NCI-H774 (cell line): ENCODE results near the gene RAB14.

Experiments used
- DNase-seq: peaks from one replicate; lab custom pipeline; 2025; lab: John Stamatoyannopoulos, UW

Gene RAB14

DNA sequence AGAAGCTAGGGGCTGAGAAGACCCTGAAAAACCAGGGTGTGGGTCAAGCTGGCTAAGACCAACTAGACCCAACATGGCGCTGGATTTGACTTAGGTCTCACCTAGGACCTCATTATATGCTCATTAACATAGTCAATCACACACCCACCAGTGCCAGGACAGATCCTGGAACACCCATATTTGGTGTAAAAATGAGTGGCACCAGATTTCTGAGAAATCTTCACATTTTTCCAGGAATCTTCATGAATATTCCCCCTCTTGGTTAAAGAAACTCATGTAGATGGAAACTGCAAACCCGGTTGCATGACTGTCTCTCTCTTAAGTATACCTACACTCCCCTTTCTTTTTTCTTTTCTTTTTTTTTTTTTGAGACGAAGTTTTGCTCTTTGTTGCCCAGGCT, 17.9 kb upstream of the RAB14 start:
- no peak for DNase-seq

DNA sequence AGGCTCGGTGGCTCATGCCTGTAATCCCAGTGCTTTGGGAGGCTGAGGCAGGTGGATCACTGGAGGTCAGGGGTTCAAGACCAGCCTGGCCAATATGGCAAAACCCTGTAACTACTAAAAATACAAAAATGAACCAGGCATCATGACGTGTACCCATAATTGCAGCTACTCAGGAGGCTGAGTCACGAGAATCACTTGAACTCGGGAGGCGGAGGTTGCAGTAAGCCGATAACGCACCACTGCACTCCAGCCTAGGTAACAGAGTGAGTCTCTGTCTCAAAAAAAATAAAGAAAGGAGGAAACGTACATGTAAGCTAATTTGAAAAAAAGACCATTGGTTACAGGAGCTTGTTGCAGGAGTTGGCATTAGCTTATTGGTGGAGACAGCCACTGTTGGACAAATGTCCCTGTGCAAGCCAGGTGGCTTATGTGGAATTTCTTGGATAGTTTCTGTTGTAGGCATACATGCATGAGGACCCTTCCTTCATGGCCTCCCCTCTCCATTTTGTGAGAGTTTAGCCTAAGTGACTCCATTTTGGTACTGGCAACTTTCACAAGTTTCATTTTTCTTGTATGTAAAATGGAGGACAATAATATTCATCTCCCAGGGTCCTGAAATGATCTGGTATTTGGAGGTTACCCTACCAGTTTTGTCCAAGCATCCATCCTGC, 16.8 kb upstream of the RAB14 start:
- DNase-seq, result no peak

DNA sequence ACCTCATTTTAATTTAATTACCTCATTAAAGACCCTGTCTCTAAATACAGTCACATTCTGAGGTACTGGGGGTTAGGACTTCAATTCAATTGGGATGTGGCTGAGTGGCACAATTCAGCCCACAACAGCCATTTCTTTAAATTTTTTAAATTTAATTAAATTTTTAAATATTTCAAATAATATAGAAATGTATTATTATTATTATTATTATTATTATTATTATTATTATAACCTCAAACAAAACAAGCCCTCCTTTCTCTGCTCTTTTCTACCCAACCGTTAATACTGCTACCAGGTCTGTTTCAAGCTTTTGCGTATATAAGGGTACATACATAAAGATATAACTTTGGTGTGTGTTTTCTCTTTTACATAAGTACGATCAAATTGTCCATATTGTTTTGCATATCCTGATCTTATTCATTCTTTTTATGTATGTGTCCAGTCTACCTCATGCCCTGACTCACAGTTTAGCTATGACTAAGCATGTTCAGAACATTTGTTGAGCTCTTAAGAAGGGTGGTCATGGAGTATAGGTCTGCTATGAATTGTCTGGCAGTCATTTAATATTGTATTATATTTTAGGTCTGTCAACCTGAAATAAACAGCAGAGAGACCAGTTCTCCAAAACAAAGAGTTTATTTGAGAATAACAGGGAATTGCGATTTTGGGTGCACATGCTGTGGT, 16.1 kb upstream of the RAB14 start:
- DNase-seq, result no peak

DNA sequence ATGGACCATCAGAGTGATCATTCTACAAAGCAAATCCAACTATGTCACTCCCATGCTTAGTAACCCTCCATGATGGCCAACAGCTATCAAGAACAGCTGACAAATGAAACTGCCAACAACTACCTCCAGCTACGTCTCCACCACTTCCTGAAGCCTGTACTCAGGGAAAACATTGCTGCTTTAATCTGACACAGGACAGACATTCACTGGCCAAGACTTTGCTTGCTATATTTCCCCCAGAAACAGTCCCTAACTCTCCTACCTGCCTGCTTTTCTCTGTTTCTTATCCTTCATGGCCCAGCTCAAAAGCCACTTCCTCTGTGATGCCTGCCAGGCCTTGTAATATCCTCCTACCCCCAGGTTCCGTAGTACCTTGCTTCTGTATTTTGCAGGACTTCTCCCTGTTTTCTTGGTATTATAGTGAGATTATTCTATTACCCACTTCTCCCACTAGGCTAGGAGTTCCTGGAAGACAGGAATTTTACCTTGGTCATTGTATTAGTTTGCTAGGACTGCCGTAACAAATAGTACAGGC, 14.7 kb upstream of the RAB14 start:
- no peak for DNase-seq

DNA sequence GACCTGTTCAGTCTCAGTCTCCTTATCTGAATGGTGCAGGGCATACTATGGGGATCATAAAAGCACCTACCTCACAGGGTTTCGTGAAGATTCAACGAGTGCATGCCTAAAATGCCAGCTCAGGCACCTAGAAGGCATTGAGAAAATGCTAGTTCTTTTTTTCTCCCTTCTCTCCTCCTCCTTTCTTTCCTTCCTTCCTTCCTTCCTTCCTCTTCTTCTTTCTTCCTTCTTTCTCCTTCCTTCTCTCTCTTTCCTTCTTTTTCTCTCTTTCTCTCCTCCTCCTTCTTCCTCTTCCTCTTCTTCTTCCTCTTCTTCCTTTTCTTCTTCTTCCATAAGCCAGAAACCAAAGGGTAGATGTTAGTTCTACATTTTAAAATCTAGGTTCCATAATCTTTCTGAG, 12.3 kb upstream of the RAB14 start:
- no peak for DNase-seq

DNA sequence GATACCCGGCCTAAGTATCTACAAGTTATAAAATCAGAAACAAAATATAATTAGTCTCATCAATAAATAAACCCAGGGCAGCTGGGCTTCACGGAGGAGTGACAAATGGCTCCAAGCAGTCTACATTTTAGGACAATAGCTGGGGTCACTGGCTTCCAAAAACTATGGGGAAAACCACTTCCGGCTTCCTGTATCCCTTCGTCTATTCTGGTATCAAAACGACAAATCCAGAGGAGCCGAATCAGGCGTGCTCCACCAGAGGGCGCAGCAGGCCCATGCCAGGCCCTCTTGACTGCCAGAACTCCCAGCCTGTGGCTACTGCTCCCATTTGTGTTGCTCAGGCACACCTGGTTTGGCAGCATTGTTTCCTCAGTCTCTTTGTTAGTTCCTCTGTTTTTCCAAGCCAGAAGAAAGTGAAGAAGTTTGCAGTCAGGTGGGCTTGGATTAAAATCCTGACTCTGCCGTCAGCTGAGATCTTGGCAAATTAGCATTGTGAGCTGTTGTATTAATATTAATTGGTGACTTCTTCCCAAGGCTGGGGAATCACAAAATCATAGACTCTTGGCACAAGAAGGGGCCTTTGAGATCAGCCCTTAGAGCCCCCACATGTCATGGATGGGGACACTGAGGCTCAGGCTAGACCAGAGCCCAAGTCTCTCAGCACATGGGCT, 11.6 kb upstream of the RAB14 start:
- peak; percentile 93 for DNase-seq

DNA sequence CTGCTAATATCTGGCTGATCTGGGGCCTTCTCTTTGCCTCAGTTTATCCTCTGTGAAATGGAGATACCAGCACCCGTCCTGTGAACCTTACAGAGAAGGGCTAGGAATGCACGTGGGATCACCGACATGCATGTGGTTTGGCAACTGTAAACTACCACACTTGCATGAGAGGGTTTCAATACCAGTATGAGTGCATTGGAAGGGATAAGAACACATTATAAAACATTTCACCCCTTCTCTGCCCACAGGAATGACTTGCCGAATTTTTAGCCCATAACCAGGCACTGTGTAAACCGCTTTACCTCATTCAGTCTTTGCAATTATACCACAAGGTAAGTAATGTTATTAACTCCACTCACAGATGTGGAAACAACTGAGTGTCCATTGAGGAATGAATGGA, 8.9 kb upstream of the RAB14 start:
- DNase-seq, result no peak

DNA sequence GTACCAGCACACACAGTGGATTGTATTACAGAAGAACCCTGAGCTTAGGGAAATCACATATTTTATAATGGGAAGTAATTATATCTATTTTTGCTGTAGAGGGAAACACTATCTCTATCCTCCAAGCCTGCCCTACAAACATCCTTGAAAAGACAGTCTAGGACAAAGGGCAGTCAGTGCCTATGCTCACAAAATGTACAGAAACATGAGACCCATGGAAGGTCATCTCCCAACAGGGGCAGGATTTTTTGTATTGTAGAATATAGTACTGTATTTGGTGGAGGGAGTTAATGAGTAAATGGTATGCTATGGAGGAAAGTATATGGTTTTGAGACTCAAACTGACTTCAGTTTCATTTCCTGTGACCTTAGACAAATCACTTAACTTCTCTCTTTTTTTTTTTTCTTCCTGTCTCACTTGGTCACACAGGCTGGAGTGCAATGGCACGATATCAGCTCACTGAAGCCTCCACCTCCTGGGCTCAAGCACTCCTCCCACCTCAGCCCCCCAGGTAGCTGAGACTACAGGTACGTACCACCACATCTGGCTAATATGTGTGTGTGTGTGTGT, 5.8 kb upstream of the RAB14 start:
- DNase-seq, result no peak

DNA sequence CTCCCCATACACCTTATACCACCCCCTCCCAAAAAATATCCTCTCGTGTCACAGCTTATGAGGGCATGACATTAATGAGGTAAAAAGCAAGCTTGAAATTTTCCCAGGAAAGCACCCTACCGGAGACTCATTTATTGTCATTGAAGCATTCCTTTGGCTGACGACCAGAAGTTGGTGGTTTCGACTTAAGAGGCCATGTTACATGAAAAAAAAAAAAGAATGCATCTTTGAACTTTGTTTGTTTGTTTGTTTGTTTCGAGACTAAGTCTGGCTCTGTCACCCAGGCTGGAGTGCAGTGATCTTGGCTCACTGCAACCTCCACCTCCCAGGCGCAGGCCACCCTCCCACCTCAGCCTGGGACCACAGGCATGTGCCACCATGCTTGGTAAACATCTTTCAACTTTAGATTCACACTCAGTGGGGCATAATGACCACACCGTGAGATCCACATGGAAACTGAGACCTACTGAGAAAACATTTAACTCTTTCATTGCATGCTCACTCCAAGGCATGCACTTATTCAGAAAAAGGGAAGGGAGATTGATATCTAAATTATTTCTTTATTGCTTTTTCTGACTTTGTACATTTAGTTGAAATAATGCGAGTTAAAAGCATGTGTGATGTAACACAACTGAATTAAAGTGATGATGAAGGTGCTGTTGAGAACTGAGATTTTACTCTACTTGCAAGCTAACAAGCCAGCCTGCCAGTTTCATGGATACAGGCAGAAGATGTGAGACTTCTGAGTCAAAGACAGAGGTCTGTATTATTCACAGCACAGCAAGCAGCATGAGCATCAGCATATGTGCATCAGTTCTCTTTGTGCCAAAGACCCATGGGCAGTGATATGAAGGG, 5.1 kb upstream of the RAB14 start:
- DNase-seq, result no peak

DNA sequence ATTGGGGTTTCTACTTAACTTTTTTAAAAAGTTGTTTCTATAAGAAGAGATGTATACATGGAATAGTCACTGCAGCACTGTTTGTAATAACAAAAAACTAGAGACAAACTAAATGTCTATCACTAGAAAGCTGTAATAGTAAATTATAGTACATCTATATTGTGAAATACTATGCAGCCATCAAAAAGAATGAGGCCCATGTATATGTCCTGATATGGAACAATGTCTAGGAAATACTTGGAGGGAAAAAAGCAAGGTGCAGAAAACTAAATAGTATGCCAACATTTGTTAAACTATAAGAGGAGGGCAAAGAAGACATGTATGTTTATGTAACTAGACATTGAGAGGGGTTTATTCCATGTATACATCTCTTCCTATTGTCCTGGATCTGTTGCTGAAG, 2.9 kb upstream of the RAB14 start:
- no peak for DNase-seq

DNA sequence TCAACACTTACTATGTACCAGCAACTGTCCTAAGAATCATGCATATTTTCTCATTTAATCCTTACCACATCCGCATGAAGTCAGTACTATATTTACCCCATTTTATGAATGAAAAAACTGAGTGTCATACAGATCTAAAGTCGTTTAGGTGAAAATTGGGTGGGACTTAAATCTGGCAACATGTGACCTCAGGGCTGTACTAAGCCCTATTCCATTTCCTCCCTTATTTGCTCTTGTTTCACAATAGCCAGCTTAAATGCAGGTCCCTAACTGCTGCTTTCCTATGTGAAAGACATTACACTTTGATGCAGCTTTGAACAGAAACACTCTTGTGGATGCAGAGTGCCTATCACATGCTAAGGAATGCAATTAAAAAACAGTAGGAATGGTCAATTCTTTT, 2.5 kb upstream of the RAB14 start:
- no peak for DNase-seq

DNA sequence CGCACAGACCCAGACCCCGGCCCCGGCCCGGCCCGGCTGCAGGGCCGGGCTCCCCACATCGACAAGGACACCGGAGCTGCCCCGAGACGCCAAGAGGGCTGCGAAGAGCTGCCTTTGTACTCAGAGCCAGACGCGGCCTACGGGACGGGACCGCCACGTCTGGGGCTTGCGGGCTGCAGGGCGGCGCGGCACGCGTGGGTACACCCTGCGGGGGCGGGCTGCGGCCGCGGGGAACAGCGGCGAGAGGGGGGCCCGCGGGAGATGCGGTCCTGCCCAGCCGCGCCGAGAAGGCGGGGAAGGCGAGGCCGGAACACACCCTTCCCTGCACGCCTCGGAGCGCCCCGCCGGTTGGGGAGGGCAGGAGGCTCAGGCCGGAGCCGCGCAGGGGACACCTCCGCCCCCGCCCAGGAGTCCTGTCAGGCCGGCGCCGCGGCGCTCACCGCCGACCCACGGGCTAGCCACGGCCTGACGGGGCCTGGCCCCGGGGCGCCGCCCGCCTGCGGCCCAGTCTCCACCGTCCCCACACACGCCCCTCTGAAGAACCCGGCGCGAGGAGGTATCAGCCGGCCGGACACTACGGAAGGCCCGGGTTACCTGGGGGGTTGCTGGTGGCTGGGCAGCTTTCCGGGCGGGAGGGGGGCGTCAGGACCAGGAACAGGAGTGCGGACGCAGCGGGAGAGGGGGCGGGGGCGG, 478 bp downstream of the RAB14 start:
- no peak for DNase-seq

DNA sequence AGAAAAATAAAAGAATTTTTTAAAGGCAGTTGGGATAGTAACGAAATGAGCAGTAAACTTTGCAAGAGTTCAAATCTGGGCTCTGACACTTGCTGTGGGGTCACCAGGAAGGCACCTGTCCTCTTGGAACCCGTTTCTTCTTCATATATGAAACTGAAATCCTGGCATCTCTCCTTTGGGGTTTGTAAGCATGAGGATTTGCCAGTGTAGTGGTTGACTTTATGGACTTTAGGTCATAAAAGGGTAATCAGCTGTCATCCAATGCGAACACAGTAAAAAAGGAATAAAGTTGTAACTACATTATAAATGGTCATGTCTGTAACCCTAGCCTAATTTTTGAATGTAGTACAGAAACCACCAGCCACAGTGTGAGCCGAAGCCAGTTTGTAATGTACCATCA, 1.3 kb downstream of the RAB14 start:
- no peak for DNase-seq

DNA sequence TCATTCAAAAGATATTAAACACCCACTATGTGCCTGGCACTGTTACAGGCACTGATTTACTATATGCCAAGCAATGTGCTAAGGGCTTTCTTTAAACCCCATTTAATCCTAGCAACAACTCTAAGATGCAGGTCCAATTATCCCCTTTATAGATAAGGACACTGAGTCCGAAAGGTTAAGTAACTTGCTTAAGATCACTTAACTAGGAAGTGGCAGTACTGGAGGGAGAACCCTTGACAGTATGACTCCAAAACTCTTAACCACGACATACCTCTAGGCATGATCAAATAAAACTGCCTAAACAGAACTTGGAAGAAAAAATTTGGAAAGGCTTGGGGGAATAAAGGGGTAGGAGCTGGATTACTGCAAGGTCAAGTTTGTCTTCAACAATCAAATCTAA, 1.7 kb downstream of the RAB14 start:
- DNase-seq, result no peak

DNA sequence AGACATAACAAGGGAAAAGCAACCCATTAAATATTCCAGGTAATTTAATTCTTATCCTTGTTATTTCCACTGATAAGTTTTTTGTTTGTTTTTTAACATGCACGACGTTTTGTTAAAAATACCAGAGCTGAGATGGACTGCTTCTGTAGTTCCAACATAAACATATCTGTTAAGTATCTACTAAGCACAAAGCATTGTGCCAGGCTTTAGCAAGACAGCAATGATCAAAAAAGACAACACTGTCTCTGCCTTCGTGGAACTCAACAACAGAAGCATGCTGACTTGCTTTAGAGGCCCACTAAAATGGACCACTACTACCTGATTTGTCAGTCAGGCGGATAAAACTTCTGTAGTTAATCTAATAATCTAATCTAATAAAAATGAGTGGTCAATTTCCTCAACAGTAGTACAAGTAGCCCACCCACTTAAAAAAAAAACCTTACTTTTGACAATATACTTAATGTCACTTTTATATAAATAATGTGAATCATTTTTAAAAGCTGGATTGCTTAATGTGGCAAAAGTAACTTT, 3.1 kb downstream of the RAB14 start:
- DNase-seq, result no peak

DNA sequence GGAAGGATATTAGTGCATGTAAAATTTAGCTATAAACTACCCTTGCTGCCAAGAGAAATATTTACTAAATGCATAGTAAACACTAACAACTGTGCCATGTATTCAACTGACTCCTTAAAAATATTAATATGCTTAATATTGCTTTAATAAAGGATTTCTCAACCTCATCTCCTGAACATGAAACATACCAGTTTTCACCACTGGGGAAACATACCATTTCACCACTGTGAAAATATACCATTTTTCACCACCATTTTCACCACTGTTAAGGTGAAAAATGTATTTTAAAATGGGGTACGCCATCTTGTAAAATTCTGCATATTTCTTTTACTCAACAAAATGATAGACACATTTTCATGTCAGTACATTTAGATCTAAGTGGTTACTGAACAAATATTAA, 4.5 kb downstream of the RAB14 start:
- no peak for DNase-seq

DNA sequence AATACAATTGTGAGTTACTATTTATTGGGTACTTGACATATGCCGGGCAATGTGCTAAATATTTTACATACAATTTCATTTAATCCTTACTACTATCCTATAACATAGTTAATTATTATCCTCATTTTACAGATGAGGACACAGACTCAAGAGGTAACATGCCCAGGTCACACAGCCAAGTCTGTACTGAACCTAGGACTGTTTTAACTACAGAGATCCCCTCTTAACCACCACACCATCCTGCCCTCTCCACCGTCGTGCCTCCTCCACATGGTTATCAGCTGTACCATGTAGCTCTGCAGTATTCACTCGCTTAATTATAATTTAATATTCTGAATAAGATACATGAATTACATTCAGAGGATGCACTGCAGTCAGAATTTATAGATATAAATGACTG, 5.3 kb downstream of the RAB14 start:
- no peak for DNase-seq

DNA sequence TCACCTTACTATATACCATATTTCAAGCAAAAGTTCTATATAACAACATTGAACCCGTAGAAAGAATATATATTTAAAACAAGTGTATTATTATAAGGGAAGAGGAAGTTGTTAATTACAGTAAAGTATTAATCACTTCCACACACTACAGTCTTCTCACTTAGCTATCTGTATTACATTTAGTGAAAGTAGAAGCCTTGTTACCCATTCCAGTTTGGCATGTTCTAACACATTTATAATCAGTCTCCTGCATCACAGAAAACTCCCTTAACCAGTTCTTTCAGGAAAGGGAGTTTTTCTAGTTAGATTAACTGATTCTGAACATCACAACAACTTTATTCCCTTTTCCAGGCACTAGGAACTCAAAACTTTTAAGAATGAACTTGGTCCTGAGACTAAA, 6.9 kb downstream of the RAB14 start:
- no peak for DNase-seq

DNA sequence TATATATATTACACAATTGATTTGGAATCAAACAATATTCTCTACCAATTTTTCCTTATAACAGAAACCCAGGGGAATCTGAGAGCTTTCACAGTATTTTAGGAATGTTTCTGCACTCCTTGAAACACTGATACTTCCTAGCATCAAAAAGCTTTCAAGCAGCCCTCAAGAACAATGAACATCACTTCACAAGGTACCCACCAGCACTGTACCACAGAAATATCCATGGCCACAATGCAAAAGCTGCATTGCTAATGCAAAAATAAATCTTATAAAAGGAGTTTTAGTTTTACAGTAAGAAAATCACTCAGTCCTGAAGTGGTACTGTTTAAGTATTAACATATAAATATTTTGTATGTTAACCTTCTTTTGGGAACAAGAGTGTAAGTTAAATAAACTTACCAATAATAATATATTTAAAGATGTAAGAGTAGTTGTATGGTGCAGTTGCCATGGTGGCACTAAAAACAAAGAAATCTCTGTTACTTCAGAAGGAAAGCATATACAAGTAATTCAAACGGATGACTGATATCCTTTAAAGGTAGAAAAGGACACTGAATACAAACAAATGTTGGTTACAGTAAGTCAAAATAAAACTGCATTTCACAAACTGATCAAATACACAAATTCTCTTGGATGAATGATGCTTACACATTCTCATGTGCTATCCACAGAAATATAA, 8.6 kb downstream of the RAB14 start:
- DNase-seq, result no peak

DNA sequence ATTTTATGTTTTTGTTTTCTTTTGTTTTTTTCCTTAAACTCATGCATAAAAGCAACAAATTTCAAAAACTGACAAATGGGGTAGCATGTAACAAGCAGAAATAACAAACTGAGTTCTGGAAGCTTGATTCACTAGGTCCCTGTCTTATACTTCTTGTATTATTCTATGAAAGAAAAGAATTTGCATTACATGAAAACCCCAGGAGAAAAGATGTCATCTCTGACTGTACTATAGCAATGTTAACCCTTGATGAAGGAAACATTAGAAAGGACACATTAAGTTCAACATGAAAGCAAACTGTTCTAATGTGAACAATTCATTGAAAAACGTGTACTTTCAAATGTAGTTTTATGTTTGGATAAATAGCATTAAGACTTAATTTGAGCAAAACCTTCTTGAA, 9.2 kb downstream of the RAB14 start:
- DNase-seq, result no peak

DNA sequence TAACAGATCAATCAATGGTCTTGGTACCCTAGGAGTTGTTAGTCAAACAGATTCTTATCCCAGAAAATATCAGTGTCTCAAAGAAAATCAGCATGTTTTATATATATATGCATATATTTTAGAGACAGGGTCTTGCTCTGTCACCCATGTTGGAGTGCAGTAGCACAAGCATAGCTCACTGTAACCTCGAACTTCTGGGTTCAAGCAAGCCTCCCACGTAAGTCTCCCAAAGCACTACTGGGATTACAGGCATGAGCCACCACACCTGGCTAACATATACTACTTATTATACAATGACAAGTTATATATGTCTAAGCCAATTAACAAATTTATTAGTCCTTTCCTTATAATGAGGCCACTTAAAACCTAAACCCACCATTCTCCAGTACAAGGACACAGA, 10.4 kb downstream of the RAB14 start:
- no peak for DNase-seq
